ENCODE results near the gene FRMD4A. TPM values are rescaled to one million over a fixed set of nuclear protein-coding genes. Genes with fewer than 3 reads are reported as not detected.

FRMD4A gene
- total RNA-seq, 4 donors from 2014 or later = 4.4 to 7.1 (median 5.2) TPM

DNA sequence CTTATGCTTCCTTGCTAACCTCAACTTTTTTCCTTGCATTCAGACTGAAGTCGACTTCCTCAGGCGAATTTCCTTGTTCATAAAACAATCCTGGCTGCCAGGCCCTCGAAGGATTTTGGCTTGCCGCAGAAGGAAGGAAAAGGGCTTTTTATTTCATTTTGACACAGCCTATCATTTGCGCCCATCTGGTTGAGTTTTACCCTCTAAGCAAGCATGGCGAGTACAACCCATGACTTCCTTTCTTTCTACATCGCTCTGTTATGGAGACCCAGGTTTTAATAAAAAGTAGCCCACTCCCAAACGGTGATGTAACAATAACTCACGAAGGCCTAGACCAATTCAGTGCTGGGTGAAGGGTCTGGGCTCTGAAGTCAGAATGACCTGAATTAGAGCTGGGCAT lies 634.7 kb downstream of the FRMD4A start:
- TF ChIP-seq CTCF (IDR thresholded peaks at IDR 0.05 in 4 of 5, conservative IDR thresholded peaks at IDR 0.05 in 1 of 5) = no peak
- no peak for TF ChIP-seq POLR2A (IDR thresholded peaks at IDR 0.05)
- Histone ChIP-seq H3K4me3 (no peak overlapping the region), H3K27ac (no peak overlapping the region), H3K36me3 (no peaks in the 10 kb centered on the region), H3K9me3 (no peaks in the 10 kb centered on the region), H3K4me1 (no peaks in the 10 kb centered on the region), H3K27me3 (no peaks in the 10 kb centered on the region)
- in situ Hi-C loops (cut with MboI; ENCODE audit: low sequenced_read_pairs in 4 of 4) (no loop called here), intact Hi-C loops (cut with DNase I; ENCODE audit: low total_unique reads) (no loop called here)
- DNase-seq (no peak), ATAC-seq (no peak)

DNA sequence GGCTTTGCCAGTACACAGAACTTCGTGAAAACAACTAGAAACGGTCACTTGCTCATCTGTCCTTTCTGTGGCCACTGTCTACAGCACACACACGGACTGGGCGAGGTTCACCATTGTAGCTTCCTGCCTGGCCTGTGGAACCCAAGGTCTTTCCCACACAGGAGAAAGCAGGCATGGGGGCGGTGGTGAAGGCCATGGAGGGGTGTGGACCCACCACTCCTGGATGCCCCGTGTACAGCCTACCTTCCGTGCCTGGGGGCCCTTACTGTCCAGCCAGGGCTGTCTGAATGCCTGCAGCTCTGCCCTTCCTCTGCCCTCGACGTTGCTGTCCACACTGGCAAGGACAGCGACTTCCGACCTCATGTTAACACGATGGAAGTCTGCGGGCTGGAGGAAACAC lies 635.1 kb downstream of the FRMD4A start:
- Histone ChIP-seq H3K9me3 (no peaks in the 10 kb centered on the region), H3K4me3 (no peak overlapping the region), H3K27ac (no peak overlapping the region), H3K27me3 (no peaks in the 10 kb centered on the region), H3K4me1 (no peaks in the 10 kb centered on the region), H3K36me3 (no peaks in the 10 kb centered on the region)
- ATAC-seq (no peak), DNase-seq (no peak)
- no peak for TF ChIP-seq CTCF (IDR thresholded peaks at IDR 0.05 in 4 of 5, conservative IDR thresholded peaks at IDR 0.05 in 1 of 5)
- no peak for TF ChIP-seq POLR2A (IDR thresholded peaks at IDR 0.05)
- in situ Hi-C loops (cut with MboI; ENCODE audit: low sequenced_read_pairs in 4 of 4) (no loop called here), intact Hi-C loops (cut with DNase I; ENCODE audit: low total_unique reads) (no loop called here)

DNA sequence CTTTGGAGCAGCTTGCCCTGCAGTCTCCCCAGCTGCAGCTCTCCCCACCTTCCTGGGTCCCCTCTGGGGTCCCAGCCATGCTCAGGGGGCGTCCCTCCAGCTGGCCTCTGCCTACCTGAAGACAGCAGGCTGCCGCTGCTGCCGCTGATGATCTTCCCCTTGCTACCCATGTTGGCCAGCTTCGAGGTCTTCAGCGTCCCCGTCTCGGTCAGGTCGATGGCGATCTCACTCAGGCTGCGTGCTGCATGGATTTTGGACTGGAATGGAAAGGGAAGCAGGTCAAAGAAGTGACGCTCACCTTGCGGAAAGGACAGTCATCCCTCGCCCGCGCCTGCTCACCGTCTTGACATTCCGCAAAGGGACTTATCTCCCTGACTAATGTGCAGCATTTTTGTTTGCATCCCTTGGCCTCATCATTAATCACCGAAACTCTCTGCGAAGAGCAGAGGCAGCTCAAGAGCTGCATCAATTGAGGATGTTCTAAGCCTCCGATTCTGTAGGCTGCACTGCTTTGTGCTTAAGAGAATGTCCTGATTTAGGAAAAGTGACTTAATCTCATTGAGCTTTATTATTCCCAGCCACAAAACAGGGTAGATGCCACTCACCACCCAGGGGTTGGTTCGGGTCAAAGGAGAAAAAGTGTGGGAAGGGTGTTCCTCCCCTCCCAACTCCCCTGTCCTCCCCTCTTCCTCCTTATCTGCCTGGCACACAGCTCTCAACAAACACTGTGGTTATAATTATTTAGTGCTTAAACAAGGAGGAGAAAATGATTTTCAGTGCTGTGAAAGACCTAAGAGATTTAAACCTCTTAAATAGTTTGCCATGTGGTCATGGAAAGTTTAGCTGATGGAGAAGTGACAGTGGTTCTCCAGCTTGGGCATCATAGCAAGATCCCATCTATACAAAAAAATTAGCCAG lies 636.7 kb downstream of the FRMD4A start:
- no peak for DNase-seq
- H3K4me3 ChIP-seq = no peak overlapping the region
- H3K9me3 ChIP-seq = no peaks in the 10 kb centered on the region
- no peak for ATAC-seq
- no peak overlapping the region for H3K27ac ChIP-seq
- in situ Hi-C loops (cut with MboI; ENCODE audit: low sequenced_read_pairs in 4 of 4) = no loop called here
- no peaks in the 10 kb centered on the region for H3K4me1 ChIP-seq
- intact Hi-C loops (cut with DNase I; ENCODE audit: low total_unique reads) = no loop called here
- no peaks in the 10 kb centered on the region for H3K27me3 ChIP-seq
- TF ChIP-seq POLR2A (IDR thresholded peaks at IDR 0.05) = no peak
- TF ChIP-seq CTCF (IDR thresholded peaks at IDR 0.05 in 4 of 5, conservative IDR thresholded peaks at IDR 0.05 in 1 of 5) = no peak
- H3K36me3 ChIP-seq = no peaks in the 10 kb centered on the region

GRCh38 chr10:13690281-13690825 lies 640.4 kb downstream of the FRMD4A start:
- no peaks in the 10 kb centered on the region for H3K9me3 ChIP-seq
- TF ChIP-seq CTCF (IDR thresholded peaks at IDR 0.05 in 4 of 5, conservative IDR thresholded peaks at IDR 0.05 in 1 of 5) (no peak), POLR2A (IDR thresholded peaks at IDR 0.05) (no peak)
- H3K4me1 ChIP-seq = peaks cover 16 to 17% of the 10 kb centered on the region in 2 donors
- no peak overlapping the region for H3K27ac ChIP-seq
- in situ Hi-C loops (cut with MboI; ENCODE audit: low sequenced_read_pairs in 4 of 4) = no loop called here
- intact Hi-C loops (cut with DNase I; ENCODE audit: low total_unique reads) = no loop called here
- no peak for ATAC-seq
- H3K4me3 ChIP-seq = no peak overlapping the region
- no peak for DNase-seq
- H3K27me3 ChIP-seq = no peaks in the 10 kb centered on the region
- no peaks in the 10 kb centered on the region for H3K36me3 ChIP-seq
